Stimulated activated CD8-positive, alpha-beta memory T cell treated with anti-CD3 and anti-CD28 coated beads, Interleukin-2, amount 100 ng/mL, for 48 hours (primary cell): ENCODE data around the gene GDF2.

ENCODE experiments used
- DNase-seq, 2 donors: peaks; one replicate each; pipeline ENCODE4 v3.0.0-alpha.2; 2020; ENCODE audit warnings: low read depth in 2 of 2

Gene GDF2

GRCh38 chr10:47322300-47323061 lies at the start of gene GDF2:
Gene GDF2 (plus strand): TSS chr10:47322454. CDS start chr10:47322669, 215 bp downstream.
- no peak for DNase-seq

DNA sequence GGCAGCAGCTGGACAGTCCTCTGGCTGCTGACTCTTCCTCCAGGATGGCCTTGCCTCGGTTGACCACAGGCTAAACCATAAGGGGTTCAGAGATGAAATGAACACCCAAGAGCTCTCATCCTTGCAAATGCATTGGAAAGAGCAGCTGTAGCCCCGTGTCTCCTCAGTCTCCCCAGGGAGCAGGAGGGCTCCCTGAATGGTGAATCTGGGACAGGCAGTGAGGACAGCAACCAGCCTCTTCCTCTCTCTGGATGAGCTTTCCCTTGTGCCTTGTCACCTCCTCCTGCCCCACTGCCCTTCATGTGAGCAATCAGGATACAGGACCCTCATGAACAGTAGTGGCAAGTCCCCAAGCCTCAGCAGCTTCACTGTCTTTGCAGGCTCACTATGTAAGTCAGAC lies 46.2 kb upstream of the GDF2 start:
- no peak for DNase-seq

GRCh38 chr10:47276576-47277351 lies 45.5 kb upstream of the GDF2 start:
- DNase-seq = no peak

DNA sequence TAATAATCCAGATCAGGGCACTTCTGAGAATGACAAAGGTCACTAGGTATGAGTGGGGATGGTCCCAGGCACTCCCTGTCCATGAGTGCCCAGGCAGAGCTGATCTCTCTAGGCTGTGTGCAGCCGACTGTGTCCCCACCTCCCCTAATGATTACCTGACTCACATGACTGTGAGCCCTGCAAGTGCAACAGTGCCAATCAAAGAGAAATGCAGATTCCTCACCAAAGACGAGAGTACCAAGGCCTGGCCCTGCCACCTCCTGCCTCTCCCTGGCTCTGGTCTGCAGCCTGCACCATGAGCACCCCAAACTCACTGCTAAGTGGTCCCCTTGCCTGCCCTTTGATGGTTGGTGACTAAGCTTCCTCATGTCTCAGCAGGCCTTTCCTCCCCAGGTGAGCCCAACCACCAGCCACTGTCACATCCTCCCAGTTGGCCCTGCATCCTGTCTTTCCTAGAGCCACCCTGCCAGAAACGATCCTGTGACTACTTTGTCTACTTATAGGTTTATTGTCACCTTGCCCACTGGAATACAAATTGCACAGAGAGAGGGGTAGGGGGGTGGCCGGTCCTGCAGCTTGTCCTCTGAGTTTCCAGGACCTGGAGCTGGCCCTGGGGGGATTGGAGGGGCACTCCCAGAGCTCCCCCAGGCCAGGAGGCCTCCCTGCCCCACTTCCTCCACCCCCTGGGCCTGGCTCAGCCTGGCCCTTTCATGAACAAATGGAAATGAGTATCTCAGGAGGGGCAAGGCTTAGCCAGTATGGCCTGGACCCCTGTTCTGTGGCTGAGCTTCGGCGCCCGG lies 44.7 kb upstream of the GDF2 start:
- DNase-seq = no peak

- DNase-seq = no peak
Measured at GRCh38 chr10:47278152-47278473, 44.1 kb upstream of the GDF2 start.

DNA sequence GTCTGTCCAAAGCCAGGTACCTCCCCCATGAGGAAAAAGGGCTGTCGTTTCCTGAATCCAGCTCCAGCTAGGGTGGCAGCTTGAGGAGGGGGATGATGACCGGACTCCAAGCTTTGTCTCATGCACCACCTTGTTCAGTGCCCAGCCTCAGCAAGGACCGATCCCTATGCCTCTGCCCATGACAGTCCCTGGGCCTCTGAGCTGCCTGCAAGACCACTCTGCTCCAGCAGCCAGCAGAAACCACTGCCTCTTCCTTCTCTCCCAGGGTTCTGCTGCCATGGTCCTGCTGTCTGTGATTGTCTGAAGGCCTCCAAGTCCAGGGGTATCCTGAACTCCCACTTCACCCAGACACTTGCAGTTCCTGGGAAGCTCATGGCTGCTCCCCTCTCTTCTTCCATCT lies 43.5 kb upstream of the GDF2 start:
- no peak for DNase-seq

- DNase-seq = no peak
Measured at GRCh38 chr10:47279276-47279675, 43.0 kb upstream of the GDF2 start.

DNA sequence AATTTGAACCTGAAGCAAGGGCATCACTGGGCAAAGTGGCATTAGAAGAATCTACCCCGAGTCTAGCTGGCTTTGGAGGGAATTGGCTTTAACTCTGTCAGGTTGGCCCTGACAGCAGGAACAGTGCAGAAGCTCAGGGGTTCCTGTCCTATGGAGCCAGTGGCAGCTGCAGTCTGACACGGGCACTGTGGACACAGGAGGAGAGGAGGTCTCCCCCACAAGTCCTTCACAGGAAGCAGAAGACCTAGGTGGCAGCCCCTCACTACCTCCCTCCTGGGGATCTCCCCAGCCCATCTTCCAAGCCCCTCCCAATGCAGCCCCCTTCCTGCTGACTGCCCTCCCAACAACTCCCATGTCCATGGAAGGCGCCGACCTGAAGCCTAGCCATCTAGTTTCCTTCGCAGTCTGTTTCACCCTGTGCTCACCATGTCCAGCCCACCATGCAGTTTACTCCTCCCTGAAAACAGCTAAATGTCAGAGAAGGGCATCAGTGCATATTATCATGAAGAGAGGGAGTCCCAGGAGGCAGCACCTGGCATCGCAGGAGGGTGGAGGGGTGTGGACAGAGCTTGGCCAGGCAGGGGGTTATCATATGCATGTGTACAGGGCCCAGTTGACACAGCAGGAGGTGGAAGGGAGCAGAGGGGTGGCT lies 40.1 kb upstream of the GDF2 start:
- DNase-seq = no peak

DNA sequence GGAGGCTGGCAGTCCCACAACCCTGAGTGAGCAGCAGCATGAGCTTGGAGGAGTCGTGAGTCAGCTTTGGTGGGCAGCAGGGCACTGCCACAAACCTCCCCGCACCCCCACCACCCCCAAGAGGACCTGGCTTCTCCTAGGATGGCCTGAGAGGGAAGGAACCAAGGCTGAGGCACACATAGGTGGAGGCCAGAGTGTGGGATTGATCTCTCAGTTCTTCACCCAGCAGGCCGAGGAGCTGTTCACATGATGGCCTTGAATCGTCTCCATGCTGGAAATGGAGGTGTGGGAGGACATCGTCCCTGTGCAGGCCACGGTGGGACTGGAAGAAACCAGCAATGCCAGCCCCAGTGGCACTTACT lies 39.6 kb upstream of the GDF2 start:
- DNase-seq = no peak

DNA sequence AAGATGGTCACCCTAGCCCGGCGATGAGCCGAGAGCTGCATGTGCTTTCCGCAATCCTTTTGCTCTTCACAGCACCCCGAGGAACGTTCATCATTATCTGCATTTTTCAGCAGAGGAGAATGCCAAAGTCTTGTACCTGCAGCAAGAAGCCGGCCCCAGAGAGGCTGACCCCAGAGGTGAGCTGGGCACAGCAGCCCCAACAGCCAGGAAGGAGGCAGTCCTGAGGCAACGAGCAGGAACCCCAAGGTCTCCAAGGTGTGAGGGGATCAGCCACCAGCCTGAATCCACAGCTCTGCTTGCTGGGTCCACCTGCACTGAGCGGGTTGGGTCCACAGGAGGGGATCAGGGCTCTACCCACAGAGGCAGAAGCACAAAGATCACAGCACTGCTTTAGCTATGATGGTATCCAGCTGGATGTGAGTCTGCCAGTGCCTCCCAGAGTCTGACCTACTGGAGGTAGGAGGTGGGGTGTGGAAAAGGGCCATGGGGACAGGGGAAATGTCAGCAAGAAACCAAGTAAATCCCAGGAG lies 39.1 kb upstream of the GDF2 start:
- no peak for DNase-seq

- DNase-seq = no peak
Measured at GRCh38 chr10:47283848-47284247, 38.4 kb upstream of the GDF2 start.

DNA sequence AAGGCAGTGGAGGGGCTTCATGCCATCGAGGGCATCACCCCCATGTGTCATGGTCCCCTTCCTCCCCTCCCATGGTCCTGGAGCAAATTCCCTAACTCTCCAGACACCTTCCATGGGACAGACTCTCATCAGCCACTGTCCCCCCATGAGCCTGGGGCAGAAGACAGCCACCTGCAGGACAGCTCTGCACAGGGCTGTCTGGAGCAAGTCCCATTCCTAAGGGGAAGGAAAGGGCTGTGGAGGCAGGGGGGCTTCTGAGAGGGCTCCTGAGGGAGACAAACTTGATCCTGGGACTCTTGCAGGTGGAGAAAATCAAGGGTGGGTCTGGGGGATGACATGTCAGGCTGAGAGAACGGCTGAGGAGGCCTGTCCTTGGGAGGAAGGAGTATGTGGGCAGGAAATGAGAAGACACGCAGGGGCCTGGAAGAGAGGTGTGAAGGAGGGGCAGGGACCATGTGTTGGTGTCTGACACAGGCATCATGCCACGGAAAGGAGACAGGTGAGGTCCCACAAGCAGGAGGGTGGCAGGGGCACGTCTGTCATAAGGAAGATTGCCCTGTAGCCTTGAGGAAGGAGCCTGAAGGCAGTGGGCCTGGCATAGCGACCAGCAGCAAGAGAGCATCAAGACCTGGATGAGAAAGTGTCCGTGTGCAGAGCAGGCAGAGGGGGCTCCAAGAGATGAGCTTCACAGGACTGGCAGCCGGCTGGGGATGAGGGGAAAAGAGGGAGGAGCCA lies 36.7 kb upstream of the GDF2 start:
- DNase-seq = no peak

DNA sequence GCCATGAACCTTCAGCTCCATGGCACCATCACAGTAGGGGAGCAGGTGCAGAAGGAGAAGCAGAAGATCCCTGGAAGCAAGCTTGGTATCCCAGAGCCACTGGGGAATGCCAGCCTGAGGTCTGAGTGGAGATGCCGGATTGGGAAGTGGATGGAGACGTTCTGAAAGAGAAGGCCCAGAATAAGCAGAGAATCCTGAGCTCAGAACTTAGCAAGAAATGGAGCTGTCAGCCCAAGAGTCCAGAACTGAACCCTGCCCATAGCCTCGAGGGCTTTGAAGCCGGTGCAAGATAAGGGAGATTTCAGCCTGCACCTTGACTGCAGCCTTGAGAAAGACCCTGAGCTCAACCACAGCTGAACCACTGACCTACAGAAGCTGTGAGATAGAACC lies 36.1 kb upstream of the GDF2 start:
- DNase-seq = no peak

DNA sequence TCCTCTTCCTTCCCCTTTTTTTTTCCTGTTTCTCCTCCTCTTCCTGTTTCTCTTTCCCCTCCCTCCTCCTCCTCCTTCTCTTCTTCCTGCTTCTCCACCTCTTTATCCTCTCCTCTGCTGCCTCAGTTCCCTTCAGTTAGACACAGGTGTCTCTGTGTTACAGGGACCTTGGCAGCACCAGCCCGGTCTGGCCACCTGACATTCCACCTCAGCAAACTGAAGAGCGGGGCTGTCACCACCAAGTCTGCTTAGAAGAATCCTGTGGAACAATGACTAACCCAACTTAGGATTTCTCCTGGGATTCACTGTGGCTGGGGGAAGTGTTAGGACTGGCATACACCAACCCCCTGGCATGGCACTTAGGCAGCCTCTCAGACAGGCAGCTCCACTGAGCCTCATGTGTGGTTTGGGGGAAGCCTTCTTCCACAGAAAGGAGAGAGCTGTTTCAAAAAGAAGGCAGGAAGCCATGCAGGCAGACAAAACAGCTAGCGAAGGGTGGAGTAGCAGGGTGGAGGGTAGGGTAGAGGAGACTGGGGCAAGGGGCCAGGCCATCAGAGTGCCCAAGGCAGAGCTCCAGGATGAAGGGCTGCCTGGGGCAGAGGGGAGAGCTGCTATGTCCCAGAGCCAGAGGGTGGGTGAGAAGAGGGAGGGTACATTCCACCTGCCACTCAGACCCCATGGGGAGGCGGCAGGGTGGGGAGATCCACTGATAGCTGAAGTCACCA lies 35.5 kb upstream of the GDF2 start:
- DNase-seq = no peak

- no peak for DNase-seq
Measured at GRCh38 chr10:47287365-47287802, 34.9 kb upstream of the GDF2 start.

- no peak for DNase-seq
Measured at GRCh38 chr10:47287805-47288204, 34.4 kb upstream of the GDF2 start.

DNA sequence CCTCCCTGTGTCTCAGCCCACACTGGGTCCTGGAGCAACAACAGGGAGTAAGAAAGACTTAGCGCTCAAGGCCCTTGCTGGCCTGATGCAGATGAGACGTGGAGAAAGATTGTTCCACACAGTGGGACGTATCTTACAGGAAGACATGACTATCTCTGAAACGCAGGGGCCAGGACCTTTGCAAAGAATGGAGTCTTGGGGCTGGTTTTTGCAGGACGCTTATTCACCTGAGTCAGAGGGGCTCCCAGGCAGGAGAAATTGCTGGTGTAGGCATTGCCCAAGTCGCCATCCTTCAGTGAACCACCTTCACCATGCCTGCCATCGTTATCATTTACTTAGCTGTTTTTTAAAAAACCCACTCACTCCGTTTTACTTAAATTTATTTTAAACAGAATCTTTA lies 34.0 kb upstream of the GDF2 start:
- DNase-seq = no peak

DNA sequence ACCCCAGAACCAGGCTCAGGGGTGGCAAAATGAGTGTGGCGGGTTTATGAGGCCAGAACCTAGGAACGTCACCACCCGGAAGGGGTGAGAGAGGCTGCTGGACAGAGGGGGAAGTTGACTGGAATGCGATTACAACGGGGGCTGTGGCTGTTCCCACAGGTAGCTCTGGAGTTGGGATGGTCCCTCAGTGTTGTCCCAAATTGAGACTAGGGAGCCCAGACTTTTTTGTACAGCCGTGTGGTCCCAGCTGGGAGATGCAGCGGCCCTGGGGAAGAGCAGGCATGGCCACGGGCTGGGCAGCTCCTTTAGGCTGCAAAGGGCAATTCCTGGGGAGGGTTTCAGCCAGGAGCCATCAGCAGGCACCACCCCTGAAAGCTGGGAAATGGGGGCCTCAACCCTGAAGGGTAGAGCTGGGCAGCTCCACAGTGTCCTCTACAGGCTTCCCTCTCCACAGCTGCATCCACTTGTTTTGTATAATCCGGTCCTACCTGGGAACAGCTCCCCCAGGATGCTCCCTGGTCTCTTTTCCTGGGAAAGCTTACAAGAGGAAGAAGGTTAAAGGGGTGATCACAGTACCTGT lies 33.2 kb upstream of the GDF2 start:
- no peak for DNase-seq

- DNase-seq = no peak
Measured at GRCh38 chr10:47289921-47290320, 32.3 kb upstream of the GDF2 start.

- DNase-seq = no peak
Measured at GRCh38 chr10:47290338-47290737, 31.9 kb upstream of the GDF2 start.
